ENCODE data around the gene NOP16.

- TF ChIP-seq FOXA1 (IDR thresholded peaks at IDR 0.05) (no peak), BHLHE40 (IDR thresholded peaks at IDR 0.05; ENCODE audit: borderline replicate concordance) (no peak), NFRKB (IDR thresholded peaks at IDR 0.05) (no peak)
Observed at GRCh38 chr5:176424181-176424580, 35.8 kb upstream of the NOP16 start.

Measured in HEK293T (cell line).